ENCODE measurements around the gene CRADD. TPM values are rescaled to one million over a fixed set of nuclear protein-coding genes. Genes with fewer than 3 reads are reported as not detected.
A peak's percentile ranks its signal among the peaks of the same experiment; 100 is the strongest.

The CRADD gene
- total RNA-seq, 4 donors from 2014 or later = 11.8 to 49.5 (median 31.4) TPM

GRCh38 chr12:93804392-93805179 lies 127.4 kb downstream of the CRADD start:
- peaks cover 8 to 50% (median 16%) of the 10 kb centered on the region in 3 donors for H3K4me1 ChIP-seq
- no peaks in the 10 kb centered on the region for H3K36me3 ChIP-seq
- WGBS, 2 donors (ENCODE audit: low coverage in 1 of 2) = 62 to 76% methylated on average over 3 to 5 of the region's 5 CpGs
- ATAC-seq = no peak
- peak overlapping the region; percentile 76 to 87 (median 79) for H3K27ac ChIP-seq
- no peak overlapping the region for H3K4me3 ChIP-seq
- no peaks in the 10 kb centered on the region for H3K9me3 ChIP-seq
- no peaks in the 10 kb centered on the region for H3K27me3 ChIP-seq
- TF ChIP-seq CTCF (IDR thresholded peaks at IDR 0.05) (no peak), POLR2AphosphoS5 (IDR thresholded peaks at IDR 0.05) (no peak), EP300 (IDR thresholded peaks at IDR 0.05) (no peak), POLR2A (IDR thresholded peaks at IDR 0.05) (no peak)

GRCh38 chr12:93805736-93806141 lies 128.6 kb downstream of the CRADD start:
- 58 to 64% methylated on average over 2 to 4 of the region's 4 CpGs for WGBS, 2 donors (ENCODE audit: low coverage in 1 of 2)
- TF ChIP-seq POLR2A (IDR thresholded peaks at IDR 0.05) = no peak
- peak; percentile 57 for TF ChIP-seq POLR2AphosphoS5 (IDR thresholded peaks at IDR 0.05)
- no peak for TF ChIP-seq EP300 (IDR thresholded peaks at IDR 0.05)
- H3K4me1 ChIP-seq = peaks cover 8 to 62% (median 17%) of the 10 kb centered on the region in 3 donors
- ATAC-seq = no peak
- no peaks in the 10 kb centered on the region for H3K36me3 ChIP-seq
- no peak overlapping the region for H3K4me3 ChIP-seq
- no peaks in the 10 kb centered on the region for H3K9me3 ChIP-seq
- H3K27ac ChIP-seq = peak overlapping the region in 3 of 4 donors; percentile 46 to 90 (median 79)
- H3K27me3 ChIP-seq = no peaks in the 10 kb centered on the region

DNA sequence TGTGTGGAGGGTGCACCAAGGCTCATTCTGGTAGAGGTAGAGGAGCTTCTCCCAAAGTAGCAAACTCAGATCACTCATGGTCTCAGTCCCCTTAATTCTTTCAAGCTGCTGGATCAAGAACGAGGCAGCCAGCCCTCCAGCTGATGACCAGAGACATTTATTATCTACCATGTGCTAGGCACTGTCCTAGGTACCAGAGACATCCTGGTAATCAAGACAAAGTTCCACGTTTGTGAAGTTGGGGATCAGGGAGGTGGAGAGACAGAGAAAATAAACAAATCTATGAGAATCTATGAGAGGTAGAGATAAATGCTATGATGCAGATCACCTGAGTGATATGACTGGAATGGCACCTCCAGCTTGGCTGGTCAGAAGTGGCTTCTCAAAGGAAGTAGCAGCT lies 130.2 kb downstream of the CRADD start:
- ATAC-seq = no peak
- Histone ChIP-seq H3K36me3 (no peaks in the 10 kb centered on the region), H3K4me1 (peaks cover 8 to 76% (median 20%) of the 10 kb centered on the region in 3 donors), H3K4me3 (no peak overlapping the region), H3K27ac (peak overlapping the region in 1 of 4 donors; percentile 90), H3K27me3 (no peaks in the 10 kb centered on the region), H3K9me3 (no peaks in the 10 kb centered on the region)
- no peak for TF ChIP-seq POLR2AphosphoS5 (IDR thresholded peaks at IDR 0.05)
- TF ChIP-seq POLR2A (IDR thresholded peaks at IDR 0.05) = no peak
- TF ChIP-seq CTCF (IDR thresholded peaks at IDR 0.05) = no peak
- no peak for TF ChIP-seq EP300 (IDR thresholded peaks at IDR 0.05)
- 76 to 83% methylated on average over 1 to 2 of the region's 2 CpGs for WGBS, 2 donors (ENCODE audit: low coverage in 1 of 2)

- Histone ChIP-seq H3K36me3 (no peaks in the 10 kb centered on the region), H3K27me3 (no peaks in the 10 kb centered on the region), H3K9me3 (no peaks in the 10 kb centered on the region), H3K4me1 (peaks cover under 1 to 76% (median 22%) of the 10 kb centered on the region in 3 donors), H3K4me3 (no peak overlapping the region), H3K27ac (peak overlapping the region; percentile 5 to 97 (median 90))
- TF ChIP-seq EP300 (IDR thresholded peaks at IDR 0.05) (no peak), POLR2AphosphoS5 (IDR thresholded peaks at IDR 0.05) (no peak), POLR2A (IDR thresholded peaks at IDR 0.05) (no peak), CTCF (IDR thresholded peaks at IDR 0.05) (no peak)
- no peak for ATAC-seq
- 86 to 100% methylated on average over 1 to 6 of the region's 6 CpGs for WGBS, 2 donors (ENCODE audit: low coverage in 1 of 2)
Observed at GRCh38 chr12:93808169-93808899, 131.2 kb downstream of the CRADD start.

DNA sequence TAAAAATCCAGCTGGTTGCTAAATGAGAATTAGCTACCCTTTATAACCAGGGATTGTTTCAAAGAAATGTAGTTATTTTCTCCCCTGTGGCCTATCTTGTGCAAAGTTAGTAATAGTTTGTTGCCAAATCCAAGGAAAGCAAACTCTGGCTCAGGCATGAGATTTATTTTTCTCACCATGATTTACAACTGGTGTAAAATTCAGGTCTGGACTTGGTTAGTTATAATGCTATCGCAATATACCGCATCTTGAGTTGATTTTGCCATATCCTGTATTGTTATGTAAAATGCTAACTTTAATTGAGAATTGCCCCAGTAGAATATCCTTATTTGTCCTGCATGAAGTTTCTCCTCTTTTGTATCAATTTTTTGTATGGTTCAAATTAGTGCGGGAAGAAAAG lies 135.5 kb downstream of the CRADD start:
- no peak overlapping the region for H3K4me3 ChIP-seq
- no peak for ATAC-seq
- H3K9me3 ChIP-seq = no peaks in the 10 kb centered on the region
- peak overlapping the region; percentile 90 to 98 (median 90) for H3K27ac ChIP-seq
- H3K36me3 ChIP-seq = no peaks in the 10 kb centered on the region
- H3K27me3 ChIP-seq = no peaks in the 10 kb centered on the region
- peaks cover 11 to 74% (median 29%) of the 10 kb centered on the region in 3 donors for H3K4me1 ChIP-seq
- TF ChIP-seq CTCF (IDR thresholded peaks at IDR 0.05) = no peak
- no peak for TF ChIP-seq EP300 (IDR thresholded peaks at IDR 0.05)
- no peak for TF ChIP-seq POLR2AphosphoS5 (IDR thresholded peaks at IDR 0.05)
- no peak for TF ChIP-seq POLR2A (IDR thresholded peaks at IDR 0.05)
- WGBS, 2 donors (ENCODE audit: low coverage in 1 of 2) = 58 to 76% methylated on average over 3 of the region's 3 CpGs
